Brain microvascular endothelial cell (primary cell): ENCODE results near the gene LRP1B.
"Not testable (repeated sequence)": the region's sequence is repeated elsewhere in the genome, so short reads cannot be mapped to it uniquely, and the experiment has no call there.

Experiments
- DNase-seq: peaks from one replicate; pipeline ENCODE4 v3.0.0-alpha.2; 2020
- H3K27ac ChIP-seq: fragments of 250-450 bp; sonication (Bioruptor Pico); 2 replicates; pipeline ENCODE4 v1.5.1; 2020; ENCODE audit warnings: mild to moderate bottlenecking, moderate library complexity
- H3K27me3 ChIP-seq: fragments of 250-450 bp; sonication (Bioruptor Pico); replicated peaks from 2 replicates; pipeline ENCODE4 v1.5.1; 2020; ENCODE audit warnings: mild to moderate bottlenecking
- H3K36me3 ChIP-seq: fragments of 250-450 bp; sonication (Bioruptor Pico); replicated peaks from 2 replicates; pipeline ENCODE4 v1.5.1; 2020; ENCODE audit warnings: mild to moderate bottlenecking
- H3K4me3 ChIP-seq: 2 replicates; pipeline ENCODE4 v1.5.1; 2011; ENCODE audit warnings: low read depth, mild to moderate bottlenecking, control low read depth, low read length, moderate library complexity
- CTCF ChIP-seq: IDR thresholded peaks from 2 replicates; pipeline ENCODE4 v1.5.1; 2011; ENCODE audit warnings: low read depth, mild to moderate bottlenecking, moderate library complexity, low read length, control low read depth, inconsistent platforms; ENCODE audit errors: missing control alignments
- in situ Hi-C: cut with HindIII; loops from 2 replicates; pipeline ENCODE4 v1.10.0; 2017; ENCODE audit warnings: low sequenced_read_pairs, low pct_ligation_motif_present

LRP1B gene

GRCh38 chr2:142100970-142101369 is 29.8 kb downstream of the LRP1B start:
- Histone ChIP-seq H3K36me3 (no peaks in the 10 kb centered on the region), H3K27ac (no peak overlapping the region), H3K27me3 (no peaks in the 10 kb centered on the region), H3K4me3 (no peak overlapping the region)
- in situ Hi-C loops, result no loop called here
- no peak for TF ChIP-seq CTCF
- no peak for DNase-seq

DNA sequence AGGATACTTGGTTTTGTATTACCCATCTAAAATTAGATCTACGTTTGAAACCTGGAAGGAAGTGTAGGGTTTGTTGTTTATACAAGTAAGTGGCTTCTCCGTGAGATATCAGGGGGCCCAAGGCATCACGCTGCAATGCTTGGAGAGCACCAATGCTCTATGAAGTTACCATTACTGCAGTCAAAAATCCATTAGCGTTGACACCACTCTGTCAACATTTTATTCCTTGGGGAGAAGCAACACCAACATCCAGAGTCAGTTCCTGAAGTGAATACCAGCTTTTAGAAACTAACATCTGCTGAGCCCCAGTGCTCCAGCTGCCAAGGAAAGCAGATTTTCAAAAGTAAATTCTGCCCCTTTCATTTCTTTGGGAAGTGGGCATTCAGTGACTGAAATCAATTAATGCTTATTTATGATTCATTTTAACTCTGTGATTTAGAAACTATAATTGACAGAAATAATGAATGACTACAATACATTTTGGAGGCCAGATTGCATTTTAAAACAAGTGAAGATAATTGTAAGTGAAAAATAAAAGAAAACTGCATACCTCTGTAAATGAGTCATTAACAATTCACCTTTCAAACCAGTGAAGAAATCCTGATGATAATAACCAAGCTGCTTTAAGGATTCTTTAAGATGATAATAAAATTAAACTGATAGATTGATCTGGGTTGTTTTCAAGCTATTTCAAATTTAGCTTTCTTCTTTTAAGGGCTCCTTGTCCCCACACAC is 30.5 kb downstream of the LRP1B start:
- H3K36me3 ChIP-seq, result no peaks in the 10 kb centered on the region
- DNase-seq, result no peak
- H3K27ac ChIP-seq, result no peak overlapping the region
- H3K27me3 ChIP-seq, result no peaks in the 10 kb centered on the region
- in situ Hi-C loops, result no loop called here
- no peak for TF ChIP-seq CTCF
- no peak overlapping the region for H3K4me3 ChIP-seq

GRCh38 chr2:142097711-142098110 is 33.1 kb downstream of the LRP1B start:
- in situ Hi-C loops, result no loop called here

DNA sequence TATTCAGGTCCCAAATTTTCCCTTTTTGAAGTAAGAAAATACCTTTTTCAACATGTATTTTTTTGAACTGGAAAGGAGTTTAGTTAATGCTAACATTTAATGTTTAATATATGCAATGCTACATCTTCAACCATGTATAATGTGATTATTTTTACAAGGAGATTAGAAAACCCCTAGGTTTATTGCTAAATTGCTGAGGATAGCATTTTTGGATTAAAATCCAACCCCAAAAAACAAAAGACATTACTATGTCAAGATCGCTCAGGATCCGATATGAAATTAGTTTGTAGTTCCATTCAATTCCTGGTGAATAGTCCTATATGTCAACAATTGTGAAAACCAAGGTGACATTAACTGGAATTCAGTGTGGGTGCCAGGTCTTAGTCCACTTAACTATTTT is 35.2 kb downstream of the LRP1B start:
- Histone ChIP-seq H3K4me3 (no peak overlapping the region), H3K36me3 (no peaks in the 10 kb centered on the region), H3K27ac (no peak overlapping the region), H3K27me3 (no peaks in the 10 kb centered on the region)
- in situ Hi-C loops, result no loop called here
- TF ChIP-seq CTCF, result no peak
- no peak for DNase-seq

More at GRCh38 chr2:142097711-142098110, 33.1 kb downstream of the LRP1B start:
- no peaks in the 10 kb centered on the region for H3K27me3 ChIP-seq
- no peaks in the 10 kb centered on the region for H3K36me3 ChIP-seq
- DNase-seq, result no peak
- no peak overlapping the region for H3K4me3 ChIP-seq
- TF ChIP-seq CTCF, result no peak
- H3K27ac ChIP-seq, result no peak overlapping the region

DNA sequence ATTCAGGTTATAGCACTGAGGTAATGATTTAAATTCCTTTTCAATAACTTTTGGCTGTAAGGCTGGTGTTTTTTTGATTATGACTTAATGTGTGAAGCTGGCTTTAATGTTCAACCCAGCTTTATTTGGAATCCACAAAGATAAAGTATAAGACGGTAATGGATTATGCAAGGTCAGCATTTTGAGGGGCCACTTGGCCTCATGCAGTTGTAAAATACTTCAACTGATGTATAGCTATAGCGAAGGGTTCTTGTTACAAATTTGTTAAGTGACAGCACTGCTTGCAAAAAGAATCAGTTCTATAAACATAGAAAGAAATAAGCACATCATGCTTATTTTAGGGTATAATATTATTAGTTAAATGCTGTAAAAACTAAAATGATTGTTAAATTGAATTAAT is 36.6 kb downstream of the LRP1B start:
- TF ChIP-seq CTCF, result no peak
- in situ Hi-C loops, result no loop called here
- Histone ChIP-seq H3K27ac (no peak overlapping the region), H3K4me3 (no peak overlapping the region), H3K27me3 (no peaks in the 10 kb centered on the region), H3K36me3 (no peaks in the 10 kb centered on the region)
- no peak for DNase-seq

GRCh38 chr2:142088058-142088568 is 42.7 kb downstream of the LRP1B start:
- Histone ChIP-seq H3K27me3 (no peaks in the 10 kb centered on the region), H3K36me3 (no peaks in the 10 kb centered on the region), H3K27ac (no peak overlapping the region), H3K4me3 (no peak overlapping the region)
- in situ Hi-C loops, result no loop called here
- no peak for TF ChIP-seq CTCF
- no peak for DNase-seq

DNA sequence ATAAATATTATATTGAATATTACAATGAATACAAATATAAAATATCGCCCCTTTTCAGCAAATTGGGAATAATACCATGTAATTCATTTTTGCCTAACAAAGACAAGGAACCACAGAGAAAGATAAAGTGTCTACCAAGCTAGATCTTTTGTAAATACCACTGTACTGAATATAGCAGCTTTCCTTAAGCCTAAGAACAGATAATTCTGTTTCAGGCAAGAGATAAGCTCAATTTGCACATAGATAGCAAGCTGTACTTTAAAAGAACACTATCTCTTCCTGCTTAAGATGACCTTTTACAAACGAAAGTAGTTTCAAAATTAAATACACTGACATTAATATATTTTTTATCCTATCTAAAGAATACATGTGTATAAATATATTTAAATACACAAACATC is 43.2 kb downstream of the LRP1B start:
- H3K36me3 ChIP-seq, H3K4me3 ChIP-seq, H3K27me3 ChIP-seq, DNase-seq, in situ Hi-C loops, H3K27ac ChIP-seq: not testable (repeated sequence)
